Stimulated activated memory B cell treated with anti-CD40 and anti-IgM and Interleukin-4, amounts not matched to agents 10 μg/mL and 1 μg/mL and 100 μg/mL, for 72 hours (primary cell): ENCODE results near the gene ADRM1.

Source experiments
- ATAC-seq: fragments of 150-1000 bp; cut with Tn5 transposase; 2 replicates; pipeline ENCODE4 v1.10.0; 2021
- H3K27ac Mint-ChIP-seq: one replicate; pipeline ENCODE4 v1.8.0; 2022; ENCODE audit warnings: mild to moderate bottlenecking, mixed read lengths
- H3K27me3 Mint-ChIP-seq: one replicate; pipeline ENCODE4 v1.8.0; 2022; ENCODE audit warnings: mixed read lengths
- H3K36me3 Mint-ChIP-seq: one replicate; pipeline ENCODE4 v1.8.0; 2022; ENCODE audit warnings: mixed read lengths
- H3K4me1 Mint-ChIP-seq: one replicate; pipeline ENCODE4 v1.8.0; 2022; ENCODE audit warnings: mixed read lengths
- H3K4me3 Mint-ChIP-seq: one replicate; pipeline ENCODE4 v1.8.0; 2022; ENCODE audit warnings: mild to moderate bottlenecking, moderate library complexity, mixed read lengths
- H3K9me3 Mint-ChIP-seq: one replicate; pipeline ENCODE4 v1.8.0; 2022; ENCODE audit warnings: mixed read lengths

Gene ADRM1

DNA sequence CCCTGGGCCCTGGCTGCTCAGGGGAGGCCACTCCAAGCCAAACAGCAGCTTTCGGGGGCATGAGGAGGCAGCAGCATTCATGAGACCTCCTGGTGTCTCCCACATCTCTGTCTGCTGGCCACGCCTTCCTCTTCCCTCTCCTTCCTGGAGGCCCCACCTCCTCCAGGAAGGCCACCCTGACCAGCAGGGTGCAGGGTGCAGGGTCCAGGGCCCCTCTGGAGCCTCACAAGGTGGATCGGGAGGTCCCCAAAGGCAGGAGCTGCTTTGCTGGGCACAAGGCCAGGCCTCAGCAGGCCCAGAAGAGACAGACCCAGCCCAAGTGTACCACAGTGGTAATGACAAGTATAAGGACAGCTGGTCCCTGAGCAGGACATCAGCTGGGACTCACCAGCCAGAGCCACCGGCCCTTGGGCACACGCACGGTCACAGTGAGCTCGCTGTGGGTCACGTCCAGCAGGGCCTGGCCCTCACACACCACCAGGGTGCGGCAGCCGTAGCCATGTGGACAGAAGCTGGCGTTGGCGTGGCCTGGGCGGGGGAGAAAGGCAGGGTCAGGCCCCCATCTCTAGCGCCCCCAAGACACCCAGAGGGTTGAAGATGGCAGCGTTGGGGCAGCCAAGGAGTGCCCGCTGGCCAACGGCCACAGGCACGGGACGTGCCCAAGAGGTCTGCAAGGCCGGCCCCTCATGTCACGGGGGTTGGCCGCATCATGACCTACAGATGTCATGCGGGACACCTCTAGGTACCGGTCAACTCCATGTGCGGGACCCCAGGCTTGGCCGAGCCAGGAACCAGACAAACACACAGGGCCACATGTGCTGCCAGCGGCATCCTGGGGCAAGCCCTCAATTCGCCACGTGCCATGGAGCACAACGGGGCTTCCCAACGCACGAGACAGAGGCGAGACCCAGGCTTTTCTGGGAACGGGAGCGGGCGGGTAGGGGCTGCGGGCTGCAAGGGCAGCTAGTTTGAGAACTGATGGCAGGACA, 26.9 kb downstream of the ADRM1 start:
- Mint-ChIP-seq H3K27me3 (no peaks in the 10 kb centered on the region), H3K4me1 (peaks cover 6% of the 10 kb centered on the region), H3K36me3 (peaks cover 29% of the 10 kb centered on the region), H3K27ac (no peak overlapping the region), H3K4me3 (no peak overlapping the region), H3K9me3 (no peaks in the 10 kb centered on the region)
- no peak for ATAC-seq

DNA sequence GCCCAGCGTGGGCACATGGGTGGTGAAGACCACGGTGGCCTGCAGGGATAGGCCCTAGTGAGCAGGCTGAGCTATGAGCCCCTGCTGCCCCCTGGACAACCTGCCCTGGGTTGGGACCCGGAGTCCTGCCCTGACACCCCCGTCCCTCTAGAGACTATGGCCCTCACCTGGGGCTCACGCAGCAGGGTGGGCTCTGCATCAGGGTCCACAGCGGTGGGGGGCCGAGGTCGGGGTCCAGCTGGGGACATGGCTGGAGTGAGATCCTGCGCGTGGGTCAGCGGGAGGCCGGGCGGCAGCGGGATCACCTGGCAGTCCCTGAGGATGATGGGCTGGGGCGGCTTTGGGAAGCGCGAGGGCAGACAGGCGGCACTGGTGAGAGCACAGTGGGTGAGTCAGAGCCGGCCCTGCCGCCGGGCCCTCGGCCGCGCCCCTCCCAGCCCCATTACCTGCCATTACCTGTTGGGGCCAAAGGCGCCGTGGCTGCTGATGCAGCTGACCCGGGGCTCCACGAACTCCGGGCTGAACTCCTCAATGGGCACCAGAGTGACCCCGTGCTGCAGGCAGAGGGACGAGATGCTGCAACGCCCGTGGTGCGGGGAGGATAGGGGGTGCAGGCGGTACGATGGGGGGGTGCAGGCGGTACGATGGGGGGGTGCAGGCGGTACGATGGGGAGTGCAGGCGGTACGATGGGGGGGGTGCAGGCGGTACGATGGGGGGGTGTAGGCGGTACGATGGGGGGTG, 27.9 kb downstream of the ADRM1 start:
- no peak overlapping the region for H3K27ac Mint-ChIP-seq
- H3K27me3 Mint-ChIP-seq: no peaks in the 10 kb centered on the region
- H3K4me1 Mint-ChIP-seq: peaks cover 11% of the 10 kb centered on the region
- no peak for ATAC-seq
- peaks cover 18% of the 10 kb centered on the region for H3K36me3 Mint-ChIP-seq
- no peak overlapping the region for H3K4me3 Mint-ChIP-seq
- H3K9me3 Mint-ChIP-seq: no peaks in the 10 kb centered on the region

- ATAC-seq: no peak
- H3K36me3 Mint-ChIP-seq: peaks cover 16% of the 10 kb centered on the region
- no peak overlapping the region for H3K27ac Mint-ChIP-seq
- H3K4me3 Mint-ChIP-seq: no peak overlapping the region
- no peaks in the 10 kb centered on the region for H3K9me3 Mint-ChIP-seq
- peaks cover 12% of the 10 kb centered on the region for H3K4me1 Mint-ChIP-seq
- no peaks in the 10 kb centered on the region for H3K27me3 Mint-ChIP-seq
Measured at GRCh38 chr20:62331347-62331746, 28.6 kb downstream of the ADRM1 start.

- Mint-ChIP-seq H3K27me3 (no peaks in the 10 kb centered on the region), H3K4me1 (peaks cover 23% of the 10 kb centered on the region), H3K9me3 (peaks cover 3% of the 10 kb centered on the region), H3K27ac (no peak overlapping the region), H3K36me3 (peaks cover 9% of the 10 kb centered on the region), H3K4me3 (no peak overlapping the region)
- ATAC-seq: no peak
Measured at GRCh38 chr20:62332421-62332820, 29.6 kb downstream of the ADRM1 start.

DNA sequence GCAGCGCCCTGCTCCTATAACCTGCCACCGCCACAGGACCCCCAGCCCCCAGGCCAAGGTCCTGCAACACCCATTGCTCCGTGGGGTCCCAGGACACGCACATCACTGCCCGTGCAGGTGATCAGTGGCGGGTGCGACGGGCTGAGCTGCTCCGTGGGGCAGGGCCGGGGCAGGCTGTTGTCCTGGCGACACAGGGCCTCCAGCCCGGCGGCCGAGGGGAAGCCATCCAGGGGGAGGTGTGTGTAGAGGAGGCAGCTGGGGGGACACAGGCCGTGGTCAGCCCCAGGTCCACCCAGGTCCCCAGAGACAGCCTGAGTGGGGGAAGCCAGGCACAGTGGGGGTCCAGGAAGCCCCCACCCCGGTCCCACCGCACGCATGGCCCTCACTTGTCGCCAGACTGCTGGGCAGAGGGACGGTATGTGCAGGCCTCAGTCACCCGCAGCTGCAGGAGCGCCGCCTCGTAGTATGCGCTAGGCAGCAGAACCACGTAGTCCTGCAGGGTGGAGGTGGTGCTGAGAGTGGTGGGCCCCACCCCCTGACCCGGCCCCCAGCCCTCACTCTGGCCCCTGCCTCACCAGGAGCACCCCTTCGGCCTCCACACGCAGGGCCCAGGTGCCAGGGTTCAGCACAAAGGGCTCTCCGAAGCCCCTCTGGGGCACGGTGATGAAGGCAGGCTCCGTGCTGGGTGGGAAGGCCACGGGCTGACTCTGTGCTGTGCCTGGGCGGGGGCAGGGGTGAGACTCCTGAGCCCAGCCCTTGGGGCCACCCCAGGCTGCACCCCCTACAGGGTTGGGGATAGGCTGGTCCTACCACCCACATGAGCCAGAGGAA, 30.4 kb downstream of the ADRM1 start:
- Mint-ChIP-seq H3K9me3 (peaks cover 3% of the 10 kb centered on the region), H3K27me3 (no peaks in the 10 kb centered on the region), H3K27ac (no peak overlapping the region), H3K4me1 (peaks cover 31% of the 10 kb centered on the region), H3K36me3 (peaks cover 7% of the 10 kb centered on the region), H3K4me3 (no peak overlapping the region)
- ATAC-seq: no peak

DNA sequence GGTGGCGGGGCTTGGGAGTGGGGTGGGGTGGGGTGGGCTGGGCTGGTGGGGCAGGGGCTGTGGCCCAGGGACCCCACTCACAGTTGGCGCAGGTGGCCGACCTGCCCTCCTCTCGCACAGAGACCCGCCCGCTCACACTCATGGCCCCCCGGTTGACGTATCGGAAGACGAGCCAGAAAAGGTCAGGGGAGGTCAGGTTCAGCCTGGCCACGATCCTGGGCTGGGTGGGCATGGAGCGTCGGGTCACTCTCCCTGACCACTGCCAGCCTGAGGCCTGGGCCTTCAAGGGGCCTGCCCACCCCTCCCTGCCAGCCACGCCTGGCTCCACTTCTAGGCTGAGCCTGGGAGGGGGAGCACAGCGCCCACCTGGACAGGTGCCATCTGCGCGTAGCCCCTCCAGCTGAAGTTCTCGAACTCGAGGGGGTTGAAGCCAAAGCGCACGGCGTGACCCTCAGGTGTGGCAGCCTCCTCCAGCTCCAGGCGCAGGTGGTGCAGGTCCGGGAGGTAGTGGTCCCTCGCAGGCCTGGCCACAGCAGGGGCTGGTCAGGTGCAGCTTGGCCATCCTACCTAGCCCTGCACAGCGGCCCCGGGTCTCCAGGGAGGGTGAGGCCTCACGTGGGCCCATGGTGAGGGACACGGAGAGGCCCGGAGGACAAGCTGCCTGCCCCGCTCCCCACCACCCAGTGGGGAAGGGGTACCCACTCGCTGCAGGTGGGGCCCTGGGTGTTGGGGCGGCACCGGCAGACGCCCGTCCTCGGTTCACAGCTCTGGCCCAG, 31.2 kb downstream of the ADRM1 start:
- H3K4me1 Mint-ChIP-seq: peaks cover 39% of the 10 kb centered on the region
- peaks cover 7% of the 10 kb centered on the region for H3K36me3 Mint-ChIP-seq
- no peak overlapping the region for H3K4me3 Mint-ChIP-seq
- no peaks in the 10 kb centered on the region for H3K27me3 Mint-ChIP-seq
- no peak overlapping the region for H3K27ac Mint-ChIP-seq
- ATAC-seq: no peak
- H3K9me3 Mint-ChIP-seq: peaks cover 3% of the 10 kb centered on the region

- Mint-ChIP-seq H3K36me3 (peaks cover 9% of the 10 kb centered on the region), H3K9me3 (peaks cover 3% of the 10 kb centered on the region), H3K27me3 (no peaks in the 10 kb centered on the region), H3K4me3 (no peak overlapping the region), H3K27ac (peak overlapping the region; percentile 83), H3K4me1 (peaks cover 47% of the 10 kb centered on the region)
- ATAC-seq: no peak
Measured at GRCh38 chr20:62334881-62335280, 32.1 kb downstream of the ADRM1 start.

GRCh38 chr20:62335532-62335931, 32.7 kb downstream of the ADRM1 start:
- no peak for ATAC-seq
- peak overlapping the region; percentile 83 for H3K27ac Mint-ChIP-seq
- peaks cover 11% of the 10 kb centered on the region for H3K36me3 Mint-ChIP-seq
- no peak overlapping the region for H3K4me3 Mint-ChIP-seq
- H3K27me3 Mint-ChIP-seq: no peaks in the 10 kb centered on the region
- H3K9me3 Mint-ChIP-seq: peaks cover 3% of the 10 kb centered on the region
- H3K4me1 Mint-ChIP-seq: peaks cover 51% of the 10 kb centered on the region

DNA sequence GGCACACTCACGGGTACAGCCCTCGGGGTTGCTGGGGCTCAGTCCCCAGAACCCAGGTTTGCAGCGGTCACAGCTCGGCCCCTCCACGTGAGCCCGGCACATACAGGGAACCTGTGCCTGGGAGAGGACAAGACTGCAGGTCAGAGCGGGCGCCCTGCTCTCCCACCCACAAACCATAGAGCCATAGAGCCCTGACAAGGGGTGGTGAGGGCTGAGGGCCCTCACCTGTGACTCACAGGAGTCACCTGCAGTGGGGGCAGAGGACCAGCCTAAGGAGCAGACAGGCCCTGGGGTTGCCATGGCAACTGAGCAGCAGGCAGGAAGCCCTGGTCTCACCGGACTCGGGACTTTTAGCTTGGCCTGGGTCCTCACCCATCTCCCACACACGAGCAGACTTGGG, 33.5 kb downstream of the ADRM1 start:
- Mint-ChIP-seq H3K4me3 (peak overlapping the region; percentile 58), H3K9me3 (peaks cover 3% of the 10 kb centered on the region), H3K4me1 (peaks cover 52% of the 10 kb centered on the region)

DNA sequence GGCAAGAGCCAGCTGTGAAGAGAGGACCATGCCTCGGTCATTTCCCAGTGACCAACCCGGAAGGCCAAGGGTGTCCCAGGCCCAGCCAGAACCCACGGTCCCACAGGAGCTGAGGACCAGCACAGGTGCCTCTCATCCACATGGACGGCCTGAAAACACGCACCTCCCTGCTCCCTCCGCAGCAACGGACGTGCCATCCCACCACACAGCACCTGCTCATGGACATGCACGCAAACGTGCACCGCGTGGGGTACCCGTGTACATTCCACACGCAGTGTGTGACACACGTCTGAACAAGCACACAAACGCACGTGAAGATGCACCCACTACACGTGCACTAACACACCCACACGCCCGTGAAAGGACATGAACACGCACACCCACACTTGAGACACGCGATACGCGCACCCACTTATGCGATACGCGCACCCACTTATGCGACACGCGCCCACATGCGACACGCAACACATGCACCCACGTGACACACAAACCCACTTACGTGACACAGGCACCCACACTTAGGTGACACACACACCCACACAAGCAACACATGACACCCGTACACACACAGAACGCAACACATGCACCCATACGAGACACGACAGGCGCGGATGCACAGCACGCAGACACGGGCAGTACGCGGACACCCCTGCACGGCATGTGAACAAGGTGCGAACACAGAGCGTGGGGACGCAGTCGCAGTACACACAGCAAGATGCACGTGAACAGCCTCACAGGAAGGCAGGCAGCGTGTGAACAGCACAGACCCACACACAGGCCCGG, 34.2 kb downstream of the ADRM1 start:
- Mint-ChIP-seq H3K9me3 (peaks cover 5% of the 10 kb centered on the region), H3K4me3 (peak overlapping the region; percentile 58), H3K27ac (peak overlapping the region; percentile 83), H3K4me1 (peaks cover 56% of the 10 kb centered on the region), H3K27me3 (no peaks in the 10 kb centered on the region), H3K36me3 (peaks cover 16% of the 10 kb centered on the region)
- ATAC-seq: no peak

More for the DNA sequence above, 33.5 kb downstream of the ADRM1 start:
- Mint-ChIP-seq H3K27ac (peak overlapping the region; percentile 83), H3K27me3 (no peaks in the 10 kb centered on the region), H3K36me3 (peaks cover 11% of the 10 kb centered on the region)
- no peak for ATAC-seq

DNA sequence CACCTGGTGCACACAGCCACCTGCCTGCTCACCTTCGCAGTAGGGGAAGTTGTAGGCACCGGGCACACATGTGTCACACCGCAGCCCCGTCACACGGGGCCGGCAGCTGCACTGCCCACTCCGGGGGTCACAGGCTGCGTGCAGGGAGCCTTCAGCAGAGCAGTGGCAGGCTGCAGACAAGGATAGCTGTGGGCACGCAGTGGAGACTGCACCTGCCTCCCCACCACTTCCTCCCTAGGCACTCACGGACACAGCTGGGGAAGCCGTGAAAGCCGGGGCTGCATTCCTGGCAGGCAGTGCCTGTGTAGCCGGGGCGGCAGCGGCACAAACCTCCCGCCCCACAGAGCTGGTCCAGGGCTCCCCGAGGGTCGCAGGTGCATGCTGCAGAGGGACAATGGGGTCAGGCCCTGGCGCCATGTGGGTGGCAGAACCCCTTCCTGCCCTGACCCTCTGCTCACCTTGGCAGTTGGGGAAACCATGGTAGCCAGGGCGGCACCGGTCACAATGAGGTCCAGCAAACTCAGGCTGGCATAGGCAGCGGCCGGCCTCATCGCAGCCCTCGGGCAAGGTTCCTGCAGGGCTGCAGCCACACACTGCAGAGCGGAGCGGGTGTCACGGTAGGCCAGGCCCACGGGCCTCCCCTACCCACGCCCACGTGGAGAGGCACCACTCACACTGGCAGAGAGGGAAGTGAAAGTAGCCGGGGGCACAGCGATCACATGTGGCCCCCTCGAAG, 34.9 kb downstream of the ADRM1 start:
- Mint-ChIP-seq H3K9me3 (peaks cover 5% of the 10 kb centered on the region), H3K27ac (peak overlapping the region; percentile 83), H3K4me1 (peaks cover 56% of the 10 kb centered on the region), H3K4me3 (peak overlapping the region; percentile 15), H3K36me3 (peaks cover 16% of the 10 kb centered on the region), H3K27me3 (no peaks in the 10 kb centered on the region)
- peak; percentile 86 for ATAC-seq

DNA sequence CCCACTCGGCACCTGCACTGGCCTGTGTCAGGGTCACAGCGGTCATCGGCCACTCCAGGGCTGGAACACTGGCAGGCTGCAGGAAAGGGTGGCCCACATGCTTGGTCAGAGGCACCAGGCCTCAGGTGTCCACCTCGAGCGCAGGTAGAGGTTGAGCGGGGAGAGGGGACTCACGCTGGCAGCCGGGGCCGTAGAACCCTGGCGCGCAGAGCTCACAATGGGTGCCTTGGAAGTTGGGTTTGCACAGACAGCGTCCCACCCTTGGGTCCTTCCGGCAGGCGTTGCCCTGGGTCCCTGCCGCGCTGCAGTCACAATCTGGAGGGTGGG, 35.5 kb downstream of the ADRM1 start:
- peaks cover 21% of the 10 kb centered on the region for H3K36me3 Mint-ChIP-seq
- peak overlapping the region; percentile 83 for H3K27ac Mint-ChIP-seq
- peaks cover 5% of the 10 kb centered on the region for H3K9me3 Mint-ChIP-seq
- H3K4me3 Mint-ChIP-seq: peak overlapping the region; percentile 15
- no peak for ATAC-seq
- peaks cover 56% of the 10 kb centered on the region for H3K4me1 Mint-ChIP-seq
- H3K27me3 Mint-ChIP-seq: no peaks in the 10 kb centered on the region

DNA sequence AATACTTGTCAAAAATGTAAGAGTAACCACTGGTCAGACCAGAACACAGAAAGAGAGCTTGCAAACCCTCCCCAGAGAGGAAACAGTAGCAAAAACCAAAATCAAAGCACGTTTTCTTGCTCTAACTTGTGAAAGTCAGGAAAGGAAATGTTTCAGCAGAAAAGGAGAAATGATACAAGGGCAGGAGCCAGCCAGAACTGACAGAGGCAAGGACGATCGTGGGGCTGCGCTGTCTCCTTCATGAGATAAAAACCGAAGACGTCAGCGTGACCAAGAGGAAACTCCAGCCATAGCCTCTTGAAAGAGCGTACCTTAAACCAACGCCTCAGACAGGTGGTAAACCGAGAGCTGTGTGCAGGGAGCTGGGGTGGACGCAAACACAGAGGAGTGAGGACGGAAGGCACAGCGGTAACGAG, 36.9 kb downstream of the ADRM1 start:
- Mint-ChIP-seq H3K4me1 (peaks cover 56% of the 10 kb centered on the region), H3K36me3 (peaks cover 22% of the 10 kb centered on the region), H3K4me3 (peak overlapping the region; percentile 82), H3K9me3 (peaks cover 5% of the 10 kb centered on the region), H3K27ac (peak overlapping the region; percentile 83), H3K27me3 (no peaks in the 10 kb centered on the region)
- peak; percentile 81 for ATAC-seq
